HG03064 (cell line): ENCODE measurements around the gene E4F1.
A peak's percentile ranks its signal among the peaks of the same experiment; 100 is the strongest.

ENCODE experiments used
- ATAC-seq: cut with Tn5 transposase; IDR thresholded peaks from one replicate; pipeline ENCODE4 v1.9.1; 2021; ENCODE audit warnings: low read depth; ENCODE audit not compliant: unreplicated experiment

Gene E4F1

GRCh38 chr16:2205104-2205966 lies 18.1 kb upstream of the E4F1 start, which contains the start of gene MLST8:
Gene MLST8, plus strand, starts transcription at chr16:2205454. Its CDS starts 632 bp downstream, at chr16:2206086.
- ATAC-seq: no peak

- no peak for ATAC-seq
Observed at GRCh38 chr16:2205967-2206313, 17.5 kb upstream of the E4F1 start.

DNA sequence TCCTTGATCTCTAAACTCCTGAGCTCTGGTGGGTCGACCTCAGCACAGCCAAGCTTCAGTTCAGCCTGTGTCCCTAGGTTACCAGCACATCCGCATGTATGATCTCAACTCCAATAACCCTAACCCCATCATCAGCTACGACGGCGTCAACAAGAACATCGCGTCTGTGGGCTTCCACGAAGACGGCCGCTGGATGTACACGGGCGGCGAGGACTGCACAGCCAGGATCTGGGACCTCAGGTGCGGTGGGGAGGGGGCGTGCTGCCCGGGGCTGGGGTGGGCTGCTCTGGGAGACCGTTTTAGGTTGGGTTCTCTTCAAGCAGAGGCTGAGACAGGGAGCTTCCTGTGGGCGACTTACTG lies 17.0 kb upstream of the E4F1 start:
- no peak for ATAC-seq

GRCh38 chr16:2206780-2207433 lies 16.5 kb upstream of the E4F1 start:
- ATAC-seq: no peak

- no peak for ATAC-seq
Observed at GRCh38 chr16:2207872-2208271, 15.5 kb upstream of the E4F1 start.

- no peak for ATAC-seq
Observed at GRCh38 chr16:2208308-2208707, 15.1 kb upstream of the E4F1 start.

GRCh38 chr16:2208772-2209171 lies 14.6 kb upstream of the E4F1 start:
- no peak for ATAC-seq

- no peak for ATAC-seq
Observed at GRCh38 chr16:2209258-2210008, 14.0 kb upstream of the E4F1 start.

DNA sequence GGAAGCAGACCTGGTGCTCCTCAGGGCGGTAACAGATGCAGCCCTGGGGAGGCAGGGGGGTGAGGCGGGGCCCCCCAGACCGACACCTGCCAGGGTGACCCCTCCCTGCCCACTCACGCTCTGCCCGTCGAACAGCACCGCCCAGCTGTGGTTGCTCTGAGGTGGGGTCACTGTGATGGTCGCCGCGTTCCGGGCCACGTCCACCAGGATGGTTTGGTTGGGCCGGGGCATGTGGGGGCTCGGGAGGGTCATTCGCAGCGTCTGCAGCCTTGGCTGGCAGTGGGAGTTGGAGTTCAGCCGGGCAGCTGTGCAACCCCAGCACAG lies 13.4 kb upstream of the E4F1 start:
- no peak for ATAC-seq

DNA sequence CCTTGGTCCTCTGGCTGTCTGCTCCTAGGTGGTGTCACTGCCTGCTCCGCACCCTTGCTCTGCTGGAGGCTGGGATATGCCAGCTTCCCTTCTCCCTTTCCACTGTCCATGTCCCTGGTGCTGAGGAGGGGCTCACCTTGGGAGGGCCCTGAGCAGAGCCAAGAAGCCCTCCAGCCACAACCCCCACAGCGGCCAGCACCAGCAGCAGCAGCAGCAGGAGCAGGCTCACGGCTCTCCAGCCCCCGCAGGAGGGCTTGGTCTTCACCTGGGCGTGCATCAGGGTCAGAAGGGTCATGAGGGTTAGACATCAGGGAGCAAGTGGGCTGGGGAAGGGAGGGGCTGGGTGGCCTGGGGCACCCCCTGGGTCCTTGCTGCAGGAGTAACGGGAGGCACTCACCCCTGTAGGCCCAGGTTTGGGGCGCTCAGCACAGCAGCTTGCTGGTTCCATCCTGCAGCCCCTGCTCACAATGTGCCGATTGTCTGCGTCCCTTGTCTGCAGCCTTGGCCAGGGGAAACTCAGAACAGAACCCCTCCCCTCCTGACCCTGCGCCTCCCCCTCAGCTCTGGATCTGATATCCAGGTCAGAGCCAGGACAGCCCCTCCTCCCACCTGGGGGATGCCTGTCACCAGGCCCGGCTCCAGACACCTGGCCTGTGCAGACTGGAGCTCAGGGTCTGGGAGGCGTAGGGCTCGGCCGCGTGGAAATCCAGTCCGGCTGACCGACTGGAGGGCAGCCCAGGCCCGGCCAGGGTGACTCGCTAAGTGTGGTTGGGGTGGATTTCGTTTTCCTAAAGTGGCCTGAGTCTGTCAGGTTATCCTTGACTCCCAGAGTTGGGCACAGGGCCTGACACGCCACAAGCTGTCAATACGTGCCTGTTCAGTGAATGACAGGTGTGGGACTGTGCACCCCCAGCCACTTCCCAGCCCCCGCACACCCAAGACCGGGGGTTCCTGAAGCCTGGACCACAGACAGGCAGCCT lies 12.7 kb upstream of the E4F1 start, which contains the start of gene BRICD5:
TSS of gene BRICD5 (minus strand) at position 478 of the 980 bp plus-strand sequence. CDS start at position 448, 30 bp downstream.
- ATAC-seq: no peak

- ATAC-seq: no peak
Observed at GRCh38 chr16:2211923-2212347, 11.5 kb upstream of the E4F1 start.

DNA sequence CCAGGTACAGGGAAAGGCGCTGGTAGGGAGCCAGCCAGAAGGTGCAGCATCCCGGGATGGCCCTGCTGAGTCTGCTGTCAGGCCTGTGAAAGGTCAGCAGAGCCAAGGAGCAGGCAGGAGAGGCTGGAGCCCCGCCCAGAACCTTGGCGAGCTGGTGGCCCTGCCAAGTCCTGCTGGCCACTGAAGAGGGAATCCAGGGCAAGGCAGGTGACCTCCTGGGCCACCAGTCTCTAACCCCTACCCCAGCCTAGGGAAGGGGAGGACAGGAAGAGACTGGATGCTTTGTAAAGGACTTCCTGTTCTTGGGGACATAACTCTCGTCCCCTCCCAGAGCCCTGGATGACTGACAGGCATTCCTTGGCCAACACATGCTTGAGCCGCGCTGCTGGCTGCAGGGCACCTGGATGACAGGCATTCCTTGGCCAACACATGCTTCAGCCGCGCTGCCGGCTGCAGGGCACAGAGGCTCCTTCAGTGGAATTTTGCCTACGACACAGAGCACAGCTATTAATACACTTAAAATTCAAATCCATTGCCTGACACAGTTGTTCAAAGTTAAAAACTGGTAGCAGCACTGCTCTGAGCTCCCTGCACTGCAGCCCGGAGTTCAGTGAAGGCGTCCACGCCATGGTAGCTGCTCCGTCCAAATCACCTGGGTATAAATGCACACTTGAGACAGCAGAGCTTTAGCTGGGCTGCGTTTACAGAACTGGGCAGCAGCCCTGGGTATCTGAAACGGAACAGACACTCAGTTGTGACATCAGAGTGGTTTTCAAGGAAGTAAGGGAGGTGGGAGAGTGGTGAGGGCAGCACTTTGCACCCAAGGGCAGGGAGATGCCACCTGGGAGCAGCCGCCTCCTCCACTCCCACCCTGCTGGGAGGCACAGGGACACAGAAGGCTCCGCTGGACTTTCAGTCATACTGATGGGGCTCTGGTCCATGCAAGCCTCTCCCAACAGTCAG lies 10.7 kb upstream of the E4F1 start:
- no peak for ATAC-seq

GRCh38 chr16:2213817-2214718 lies 9.3 kb upstream of the E4F1 start:
- peak; percentile 5 for ATAC-seq

DNA sequence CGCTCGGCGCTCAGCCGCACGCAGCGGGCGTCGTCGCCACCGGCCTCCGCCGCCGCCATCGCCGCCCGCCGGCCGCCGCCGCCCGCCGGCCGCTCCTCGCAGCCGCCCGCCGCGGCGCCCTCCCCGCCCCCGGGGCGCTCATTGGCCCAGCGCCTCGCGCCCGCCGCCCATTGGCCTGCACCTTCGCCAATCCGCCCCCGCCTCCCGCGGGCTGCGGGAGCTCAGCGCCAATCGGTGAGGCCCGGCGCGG lies 8.7 kb upstream of the E4F1 start, which contains the start of gene PGP:
TSS of gene PGP (minus strand) at position 122 of the 250 bp plus-strand sequence. CDS start at position 59, 63 bp downstream.
- ATAC-seq: peak; percentile 54

GRCh38 chr16:2216330-2216729 lies 7.1 kb upstream of the E4F1 start:
- no peak for ATAC-seq

DNA sequence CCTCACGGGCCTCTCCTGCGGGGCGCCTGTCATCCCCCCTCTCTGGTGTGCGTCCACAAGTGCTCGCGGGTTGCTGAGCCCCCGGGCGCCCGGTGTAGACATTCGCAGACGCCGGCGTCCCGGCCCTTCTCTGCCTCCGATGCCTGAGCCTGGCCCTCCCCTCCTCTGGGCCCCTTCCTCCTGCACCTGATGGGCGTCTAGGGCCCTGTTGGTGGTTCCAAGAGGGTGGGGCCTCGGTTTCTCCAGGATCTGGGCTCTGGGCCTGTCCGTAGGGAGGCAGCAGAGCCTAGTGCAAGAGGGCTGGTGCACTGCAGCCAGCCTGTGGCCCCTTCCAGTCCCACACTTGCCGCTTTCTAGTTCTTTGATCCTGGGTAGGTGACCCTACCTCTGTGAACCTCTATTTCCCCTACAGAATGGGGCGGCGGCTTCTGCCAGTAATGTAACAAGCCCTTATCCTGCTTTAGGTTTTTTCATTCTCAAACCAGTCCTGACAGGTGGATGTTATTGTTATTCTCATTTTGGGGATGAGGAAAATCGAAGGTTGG lies 623 bp downstream of the E4F1 start:
- peak; percentile 10 for ATAC-seq

- no peak for ATAC-seq
Observed at GRCh38 chr16:2226245-2226793, 2.9 kb downstream of the E4F1 start.

DNA sequence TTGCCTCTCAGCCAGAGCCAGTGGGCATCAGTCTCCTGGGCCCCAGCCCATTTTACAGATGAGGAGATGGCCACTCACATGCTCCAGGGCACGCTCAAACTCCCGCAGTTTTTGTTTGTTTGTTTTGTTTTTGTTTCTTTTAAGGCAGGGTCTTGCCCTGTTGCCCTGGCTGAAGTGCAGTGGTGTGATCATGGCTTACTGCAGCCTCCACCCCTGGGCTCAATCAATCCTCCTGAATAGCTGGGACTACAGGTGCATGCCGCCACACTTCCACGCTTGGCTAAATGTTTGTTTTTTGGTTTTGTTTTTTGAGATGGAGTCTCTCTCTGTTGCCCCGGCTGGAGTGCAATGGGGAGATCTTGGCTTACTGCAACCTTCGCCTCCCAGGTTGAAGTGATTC lies 3.5 kb downstream of the E4F1 start:
- no peak for ATAC-seq
